ENCODE results near the gene METRNL.
A peak's percentile ranks its signal among the peaks of the same experiment; 100 is the strongest.

Gene METRNL

GRCh38 chr17:83081684-83082201 is 2.3 kb downstream of the METRNL start:
- DNase-seq, result no peak

DNA sequence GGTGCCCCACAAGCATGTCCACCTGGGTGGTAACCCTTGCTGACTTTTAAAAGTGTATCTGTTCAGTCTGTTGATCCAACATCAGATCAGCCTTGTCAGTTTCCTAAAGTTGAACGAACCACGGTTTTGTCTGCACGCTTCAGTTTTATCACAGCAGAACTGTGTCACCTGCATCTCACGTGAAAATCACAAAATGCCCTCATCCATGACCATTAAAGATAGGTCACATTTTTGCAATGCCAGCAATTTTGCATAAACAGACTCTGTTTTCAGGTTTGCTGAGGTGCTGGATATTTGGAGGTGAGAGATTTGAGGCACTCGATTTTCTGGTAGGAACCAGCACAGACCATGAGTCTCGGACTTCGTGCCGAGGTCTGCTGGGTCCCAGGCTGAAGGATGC is 3.0 kb downstream of the METRNL start:
- no peak for DNase-seq

DNA sequence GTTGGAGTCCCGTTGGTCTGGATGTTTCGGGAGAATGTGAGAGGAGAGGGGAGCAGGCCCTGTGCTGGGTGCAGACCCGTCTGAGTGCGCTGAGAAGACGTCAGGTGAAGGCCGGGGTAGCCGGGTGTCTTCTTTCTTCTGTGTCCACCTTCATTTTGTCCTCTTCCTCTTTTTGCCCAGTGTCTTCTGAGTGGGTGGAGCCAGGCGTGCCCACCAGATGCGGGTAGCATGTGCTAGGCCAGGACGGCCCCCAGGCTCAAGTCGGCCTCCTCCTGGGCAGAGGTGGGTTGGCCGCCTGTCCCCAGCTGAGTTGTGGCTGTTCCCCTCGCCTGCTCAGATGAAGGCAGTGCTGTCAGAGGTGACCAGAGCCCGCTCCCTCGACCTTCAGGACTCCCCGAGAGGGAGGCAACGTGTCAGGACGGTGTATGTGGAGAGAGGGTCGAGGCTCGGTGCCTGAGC is 3.5 kb downstream of the METRNL start:
- DNase-seq, result no peak

- DNase-seq, result peak; percentile 99
Measured at GRCh38 chr17:83083368-83084201, 4.2 kb downstream of the METRNL start.

DNA sequence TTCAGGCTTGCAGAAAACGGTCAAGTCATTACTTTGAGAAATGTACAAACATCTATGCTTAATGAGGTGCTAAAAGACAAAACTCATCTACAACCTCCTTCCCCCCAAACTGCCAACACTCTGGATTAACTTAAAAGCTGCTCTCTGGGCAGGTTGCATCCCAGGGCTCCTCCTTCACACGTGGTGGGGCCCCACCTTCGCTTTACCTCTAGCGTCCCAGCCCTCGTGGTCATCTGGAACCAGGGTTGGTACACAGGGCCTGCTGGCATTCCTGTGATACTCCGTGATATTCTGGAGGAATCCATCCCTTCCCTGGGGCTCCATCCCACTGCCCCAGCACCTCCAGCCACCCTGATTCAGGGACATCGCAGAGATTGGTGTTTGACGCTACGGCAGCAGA is 4.8 kb downstream of the METRNL start:
- no peak for DNase-seq

DNA sequence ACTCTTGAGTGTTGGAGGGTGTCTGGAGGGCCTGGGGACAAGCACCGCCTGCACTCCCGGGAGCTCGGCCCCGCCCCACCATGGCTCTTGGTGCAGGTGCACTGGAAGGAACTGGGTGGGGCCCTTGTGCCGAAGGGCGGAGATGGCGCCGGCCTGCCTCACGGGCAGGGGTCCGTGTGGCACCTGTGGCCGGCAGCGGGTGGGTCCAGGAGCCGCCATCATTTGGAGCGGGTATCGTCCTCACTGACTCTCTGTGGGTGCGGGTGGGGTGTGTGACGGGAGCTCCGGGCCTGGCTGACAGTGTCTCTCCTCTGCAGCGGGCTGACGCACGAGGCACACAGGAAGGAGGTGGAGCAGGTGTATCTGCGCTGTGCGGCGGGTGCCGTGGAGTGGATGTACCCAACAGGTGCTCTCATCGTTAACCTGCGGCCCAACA is 5.2 kb downstream of the METRNL start:
- no peak for DNase-seq

GRCh38 chr17:83085103-83085502 is 5.7 kb downstream of the METRNL start:
- no peak for DNase-seq

- no peak for DNase-seq
Measured at GRCh38 chr17:83085526-83086198, 6.3 kb downstream of the METRNL start.

GRCh38 chr17:83086199-83086880 is 6.9 kb downstream of the METRNL start:
- DNase-seq, result no peak

- DNase-seq, result no peak
Measured at GRCh38 chr17:83086907-83087787, 7.7 kb downstream of the METRNL start.

DNA sequence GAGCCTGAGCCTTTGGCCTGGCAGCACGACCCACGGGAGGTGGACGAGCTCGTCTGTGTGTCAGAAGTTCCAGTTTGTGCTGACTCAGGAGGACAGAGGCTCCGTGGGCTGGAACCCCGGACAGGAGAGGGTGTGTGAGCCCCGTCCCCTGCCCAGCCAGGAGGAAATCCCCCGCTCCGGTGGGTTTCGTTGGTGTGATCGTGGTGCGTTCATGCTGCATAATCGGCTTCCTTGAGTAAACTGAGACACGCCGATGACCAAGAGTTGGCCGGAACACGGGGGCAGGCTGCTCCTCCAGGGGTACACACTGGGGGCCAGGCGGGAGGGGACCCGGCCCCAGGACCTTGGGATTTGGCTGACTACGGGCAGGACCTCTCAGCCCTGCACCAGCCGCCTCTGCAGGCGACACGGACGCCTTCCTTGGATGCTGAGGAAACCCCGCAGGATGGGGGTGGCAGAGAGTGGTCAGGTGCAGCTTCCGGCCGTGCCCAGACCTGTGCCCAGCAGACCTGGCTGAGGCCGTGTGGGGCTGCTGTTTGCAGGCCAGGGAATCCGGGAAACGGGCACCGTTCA is 8.5 kb downstream of the METRNL start:
- DNase-seq, result no peak

GRCh38 chr17:83088451-83088850 is 9.0 kb downstream of the METRNL start:
- DNase-seq, result no peak

GRCh38 chr17:83088909-83089308 is 9.5 kb downstream of the METRNL start:
- no peak for DNase-seq

- no peak for DNase-seq
Measured at GRCh38 chr17:83089328-83090132, 10.1 kb downstream of the METRNL start.

GRCh38 chr17:83090444-83091256 is 11.2 kb downstream of the METRNL start:
- no peak for DNase-seq

DNA sequence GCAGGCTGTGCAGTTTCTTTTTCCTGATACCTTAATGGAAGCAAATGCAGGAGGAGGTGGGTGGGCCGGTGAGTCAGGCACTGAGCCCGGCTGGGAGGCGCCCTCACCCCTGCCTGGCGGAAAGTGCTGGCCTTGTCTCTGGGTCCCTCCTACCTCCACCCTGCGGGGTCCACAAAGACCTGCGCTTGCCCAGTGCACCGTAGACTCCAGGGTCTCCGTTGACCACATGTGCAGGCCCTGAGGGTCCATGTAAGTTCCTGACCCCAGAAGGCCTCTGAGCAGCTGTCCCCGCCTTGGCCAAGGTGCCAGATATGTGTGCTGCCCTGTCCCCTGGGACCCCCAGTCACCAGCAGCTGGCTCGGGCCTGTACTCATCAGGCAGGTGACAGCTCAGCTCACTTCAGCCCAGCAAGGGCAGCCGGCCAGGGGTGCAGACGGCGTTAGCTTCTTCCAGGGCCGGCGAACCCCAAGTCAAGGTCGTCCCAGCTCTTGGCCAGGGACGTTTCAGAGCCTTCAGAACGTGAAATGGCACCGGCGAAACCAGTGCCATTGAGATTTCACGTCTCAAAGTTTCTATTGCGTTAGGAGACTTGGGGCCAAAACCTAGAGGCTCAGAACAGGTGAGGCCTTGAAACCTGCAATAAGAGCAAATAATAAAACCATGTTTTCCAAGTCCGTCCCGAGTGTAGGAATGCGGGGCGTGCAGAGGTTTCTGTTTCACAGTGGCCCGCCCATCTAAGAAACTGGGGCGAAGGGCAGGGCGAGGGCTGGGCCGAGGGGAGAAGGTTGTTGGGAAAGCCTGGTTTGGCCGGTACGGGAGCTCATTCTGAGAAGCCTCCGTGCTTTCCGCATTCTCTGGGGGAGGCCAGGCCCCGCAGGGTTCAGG is 12.1 kb downstream of the METRNL start:
- DNase-seq, result no peak

DNA sequence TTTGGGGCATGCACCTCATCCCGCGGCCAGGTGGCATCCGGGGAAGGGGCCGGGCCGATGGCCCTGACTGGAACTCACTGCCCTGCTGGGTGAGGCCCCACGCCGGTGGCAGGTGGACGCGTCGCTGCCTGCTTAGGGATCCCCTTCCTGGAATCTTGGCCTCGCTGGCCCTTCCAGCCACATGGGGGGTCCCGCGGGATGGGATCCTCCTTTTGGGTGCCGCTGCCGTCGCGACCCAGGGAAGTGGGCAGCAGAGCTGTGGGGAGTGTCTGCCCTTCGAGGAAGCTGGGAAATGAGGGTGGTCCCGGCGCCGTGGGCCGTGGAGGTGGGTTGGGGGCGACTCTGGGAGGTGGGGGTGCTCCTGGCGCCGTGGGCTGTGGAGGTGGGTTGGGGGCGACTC is 12.8 kb downstream of the METRNL start:
- no peak for DNase-seq

DNA sequence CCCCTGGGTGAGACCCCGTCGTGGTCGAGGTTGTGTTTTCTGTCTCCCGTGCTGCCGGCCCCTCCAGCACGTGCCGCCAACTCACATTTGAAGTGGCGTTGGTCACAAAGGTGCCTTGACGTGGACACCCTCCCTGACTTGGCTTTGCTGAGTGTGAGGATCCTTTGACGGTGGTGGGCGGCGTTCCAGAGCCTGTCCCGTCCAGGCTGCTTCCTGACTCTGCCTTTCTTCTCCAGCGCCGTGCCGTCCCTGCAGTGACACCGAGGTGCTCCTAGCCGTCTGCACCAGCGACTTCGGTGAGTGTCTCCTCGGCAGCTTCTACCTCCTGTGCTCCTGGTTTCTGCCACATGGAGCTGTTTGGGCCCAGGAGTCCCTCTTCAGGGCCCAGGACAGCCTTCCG is 13.5 kb downstream of the METRNL start:
- DNase-seq, result no peak

GRCh38 chr17:83093506-83093905 is 14.1 kb downstream of the METRNL start:
- DNase-seq, result no peak
